RKO (cell line): ENCODE results near the gene ADAMTS10.
"Not testable (repeated sequence)": the region's sequence is repeated elsewhere in the genome, so short reads cannot be mapped to it uniquely, and the experiment has no call there.

Experiments
- DNase-seq: peaks from one replicate; pipeline ENCODE4 v3.0.0-alpha.2; 2016; ENCODE audit warnings: low spot score

Gene ADAMTS10

DNA sequence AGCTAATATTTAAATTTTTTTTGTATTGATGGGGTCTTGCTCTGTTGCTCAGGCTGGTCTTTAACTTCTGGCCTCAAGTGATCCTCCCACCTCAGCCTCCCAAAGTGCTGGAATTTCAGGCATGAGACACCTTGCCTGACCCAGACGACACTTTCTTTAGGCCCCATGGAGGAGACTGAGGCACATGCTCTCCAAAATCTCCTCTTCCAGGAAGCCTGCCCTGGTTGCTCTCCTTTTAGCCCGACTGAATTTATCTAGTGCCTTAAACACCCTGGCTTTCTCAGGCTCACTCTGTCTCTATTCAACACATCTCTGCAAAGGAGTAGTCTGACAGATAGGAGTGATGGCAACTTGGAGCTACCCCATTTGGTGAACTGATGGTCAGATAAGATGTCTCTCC lies 52.2 kb downstream of the ADAMTS10 start:
- DNase-seq, result no peak

DNA sequence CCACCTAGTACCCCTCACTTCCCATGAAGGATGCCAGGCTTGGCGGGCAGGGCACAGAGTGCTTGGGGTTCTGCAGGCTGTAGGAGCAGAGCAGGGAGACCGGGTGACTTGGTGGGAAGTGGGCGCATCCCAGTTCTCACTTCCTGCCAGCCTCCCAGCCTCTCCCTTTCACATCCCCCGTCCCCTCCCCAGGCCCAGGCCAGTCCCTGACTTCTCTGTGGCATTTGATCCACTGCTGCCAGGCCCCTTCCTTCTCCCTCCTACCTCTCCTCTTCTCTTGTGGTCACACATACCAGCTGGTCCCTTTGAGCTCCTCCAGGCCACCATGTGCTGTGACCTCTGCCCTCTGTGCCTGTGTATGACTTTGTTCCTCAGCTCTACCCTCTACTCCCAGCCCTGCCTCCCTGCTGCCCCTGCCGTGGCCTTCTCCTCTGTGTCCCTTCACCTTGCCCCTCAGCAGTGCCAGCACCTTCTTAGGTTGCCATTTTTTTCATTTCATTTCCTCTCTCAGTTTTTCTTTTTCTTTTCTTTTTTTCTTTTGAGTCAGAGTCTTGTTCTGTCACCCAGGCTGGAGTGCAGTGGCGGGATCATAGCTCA lies 52.8 kb downstream of the ADAMTS10 start:
- DNase-seq, result no peak

DNA sequence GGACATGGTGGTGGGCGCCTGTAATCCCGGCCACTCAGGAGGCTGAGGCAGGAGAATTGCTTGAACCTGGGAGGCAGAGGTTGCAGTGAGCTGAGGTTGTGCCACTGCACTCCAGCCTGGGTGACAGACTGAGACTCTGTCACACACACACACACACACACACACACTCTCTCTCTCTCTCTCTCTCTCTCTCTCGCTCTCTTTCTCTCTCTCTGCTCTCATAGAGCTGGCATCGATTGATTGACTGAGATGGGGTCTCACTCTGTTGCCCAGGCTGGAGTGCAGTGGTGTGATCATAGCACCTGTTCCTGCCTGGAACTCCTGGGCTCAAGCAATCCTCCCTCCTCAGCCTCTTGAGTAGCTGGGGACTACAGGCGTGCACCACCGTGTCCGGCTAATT lies 56.8 kb downstream of the ADAMTS10 start:
- not testable (repeated sequence) for DNase-seq

DNA sequence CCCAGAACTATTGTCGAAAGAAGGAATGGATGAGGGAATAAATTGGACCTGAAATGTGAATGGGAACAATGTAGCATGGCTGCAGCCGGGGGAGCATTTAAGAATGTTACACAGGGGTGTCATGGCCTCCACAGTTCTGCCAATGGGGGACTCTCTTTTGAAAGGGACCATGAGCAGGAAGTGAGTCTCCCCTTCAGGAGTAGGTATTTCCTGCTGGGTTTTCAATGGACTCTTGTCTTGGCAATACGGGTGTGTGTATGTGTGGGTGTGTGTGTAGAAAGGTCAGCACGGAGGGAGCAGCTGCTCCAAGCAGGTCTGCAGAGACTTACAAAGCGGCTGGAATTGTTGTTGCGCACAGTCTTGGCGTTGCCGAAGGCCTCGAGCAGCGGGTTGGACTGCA lies 57.7 kb downstream of the ADAMTS10 start:
- peak; percentile 67 for DNase-seq

DNA sequence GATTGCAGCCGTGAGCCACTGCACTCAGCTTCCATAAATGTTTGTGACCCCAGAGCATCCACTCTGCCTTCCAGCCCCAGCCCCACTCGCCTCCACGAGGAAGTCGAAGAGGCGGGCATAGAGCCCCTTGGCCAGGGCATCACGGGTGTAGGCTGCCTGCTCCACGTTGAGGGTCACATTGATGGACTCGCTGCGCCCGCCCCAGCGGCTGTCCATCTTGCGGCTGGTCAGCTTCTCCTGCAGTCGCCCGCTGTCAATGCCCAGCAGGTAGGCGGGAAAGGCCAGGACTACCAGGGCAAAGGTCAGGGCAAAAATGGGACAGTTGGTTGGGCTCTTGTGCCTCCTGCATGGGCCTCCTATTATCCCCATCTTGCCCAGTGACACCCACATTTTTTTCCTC lies 60.4 kb downstream of the ADAMTS10 start:
- DNase-seq, result no peak

DNA sequence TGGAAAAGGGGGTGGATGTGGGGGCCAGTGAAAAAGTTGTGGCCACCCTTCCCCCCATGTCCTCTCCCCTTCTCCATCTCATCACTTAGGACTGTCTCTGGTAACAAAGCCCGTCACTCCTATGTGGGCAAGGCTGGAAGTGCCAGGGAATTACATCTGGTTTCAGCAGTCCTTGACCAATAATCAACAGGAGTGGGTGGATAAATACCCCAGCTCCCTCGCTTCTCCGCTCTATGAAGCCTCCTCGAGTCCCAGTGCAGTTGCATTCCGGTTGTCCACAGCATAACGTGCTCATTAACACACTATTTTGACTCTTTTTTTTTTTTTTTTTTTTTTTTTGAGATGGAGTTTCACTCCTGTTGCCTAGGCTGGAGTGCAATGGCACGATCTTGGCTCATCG lies 64.8 kb downstream of the ADAMTS10 start:
- DNase-seq, result no peak

DNA sequence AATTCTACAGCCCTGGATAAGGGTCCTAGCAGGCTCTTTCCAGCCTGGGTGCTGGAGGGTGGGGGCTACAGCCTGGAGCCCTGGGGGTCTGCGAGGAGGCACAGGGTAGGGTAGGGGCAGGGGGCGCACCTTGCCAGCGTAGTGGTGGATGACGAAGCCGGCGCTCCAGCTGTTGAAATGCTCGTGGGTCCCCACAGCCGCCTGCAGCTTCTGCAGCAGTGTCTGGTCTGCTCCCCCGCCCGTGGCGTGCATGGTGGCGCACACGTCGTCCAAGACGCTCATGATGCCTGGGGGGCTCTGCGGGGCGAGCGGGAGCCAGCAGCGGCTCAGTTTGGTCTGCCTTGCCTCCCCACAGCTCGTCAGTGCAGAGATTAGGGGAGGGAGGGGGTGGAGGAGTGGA lies 66.3 kb downstream of the ADAMTS10 start:
- DNase-seq, result no peak

DNA sequence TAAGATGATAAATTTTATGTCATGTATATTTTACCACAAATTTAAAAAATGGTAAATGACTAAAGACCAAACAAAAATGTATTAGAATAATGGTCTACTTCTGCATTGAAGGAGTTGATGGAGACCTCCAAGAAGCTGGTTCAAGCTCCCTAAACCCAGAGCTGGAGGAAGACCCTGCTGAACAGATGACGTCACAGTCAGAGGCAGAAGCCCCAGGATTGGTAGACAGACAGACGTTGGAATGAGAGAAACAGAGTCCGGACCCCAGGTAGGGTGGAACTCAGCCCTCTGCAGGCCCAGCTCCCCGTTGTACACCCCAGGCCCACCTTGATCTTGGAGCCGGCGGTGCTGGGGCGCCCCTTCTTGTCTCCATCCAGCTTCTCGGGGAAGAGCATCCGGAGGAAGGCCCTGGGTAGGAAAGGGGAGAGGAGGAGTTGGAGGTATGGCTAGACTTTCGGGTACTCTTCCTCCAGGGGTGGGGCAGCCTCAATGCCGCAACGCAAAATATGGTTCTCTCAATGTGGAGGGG lies 70.8 kb downstream of the ADAMTS10 start:
- DNase-seq, result no peak

DNA sequence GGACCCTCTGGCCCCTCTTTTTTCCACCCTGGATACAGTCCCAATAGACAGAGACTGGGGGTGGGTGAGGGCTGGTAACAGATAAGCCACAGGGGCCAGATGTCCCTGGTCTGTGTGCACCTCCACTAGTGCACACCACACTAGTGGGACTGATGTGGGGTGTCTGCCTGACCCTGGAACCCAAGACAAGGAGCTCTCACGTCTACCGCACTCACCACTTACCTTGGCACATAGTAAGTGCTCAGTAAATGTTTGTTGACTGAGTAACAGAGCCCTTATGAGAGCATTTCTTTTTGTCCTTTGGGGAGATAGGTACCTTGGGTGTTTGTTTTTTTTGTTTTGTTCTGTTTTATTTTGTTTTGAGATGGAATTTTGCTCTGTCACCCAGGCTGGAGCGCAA lies 73.4 kb downstream of the ADAMTS10 start:
- DNase-seq, result no peak

DNA sequence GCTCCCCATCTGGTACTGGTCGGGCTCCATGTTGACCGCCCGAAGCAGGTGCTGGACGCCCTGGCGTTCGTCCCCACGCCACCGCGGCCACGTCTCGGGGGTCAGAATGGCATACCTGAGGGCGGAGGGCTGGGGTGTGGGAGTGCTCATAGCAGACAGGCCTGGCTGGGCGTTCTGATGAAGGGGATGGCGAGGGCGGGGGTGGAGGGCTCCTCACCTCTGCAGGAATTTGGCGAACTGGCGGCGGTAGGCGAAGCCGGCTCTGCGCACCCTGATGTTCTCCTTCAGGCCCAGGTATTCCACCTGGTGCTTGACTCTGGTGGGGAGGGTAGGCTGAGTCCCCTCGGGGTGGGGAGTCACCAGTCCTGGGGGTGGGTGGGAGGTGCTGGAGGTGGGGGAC lies 74.2 kb downstream of the ADAMTS10 start:
- DNase-seq, result no peak

DNA sequence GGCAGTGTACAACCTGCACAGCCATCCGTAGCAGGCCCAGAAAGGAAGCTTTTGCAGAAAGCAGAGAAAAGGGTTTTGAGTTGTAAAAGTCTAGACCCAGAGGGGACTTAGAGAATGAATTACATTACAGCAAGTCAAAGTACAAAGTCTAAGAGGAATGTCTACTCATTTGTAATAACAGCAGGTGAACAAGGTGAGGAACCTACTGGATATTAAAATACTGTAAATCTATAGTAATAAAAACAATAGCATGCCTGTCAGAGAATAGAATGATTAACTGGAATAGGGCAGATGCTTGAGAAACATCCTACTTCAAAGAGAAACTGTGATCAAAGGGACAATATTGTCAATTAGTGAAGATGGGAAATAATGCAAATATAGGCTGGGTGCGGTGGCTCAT lies 78.3 kb downstream of the ADAMTS10 start:
- DNase-seq, result no peak

DNA sequence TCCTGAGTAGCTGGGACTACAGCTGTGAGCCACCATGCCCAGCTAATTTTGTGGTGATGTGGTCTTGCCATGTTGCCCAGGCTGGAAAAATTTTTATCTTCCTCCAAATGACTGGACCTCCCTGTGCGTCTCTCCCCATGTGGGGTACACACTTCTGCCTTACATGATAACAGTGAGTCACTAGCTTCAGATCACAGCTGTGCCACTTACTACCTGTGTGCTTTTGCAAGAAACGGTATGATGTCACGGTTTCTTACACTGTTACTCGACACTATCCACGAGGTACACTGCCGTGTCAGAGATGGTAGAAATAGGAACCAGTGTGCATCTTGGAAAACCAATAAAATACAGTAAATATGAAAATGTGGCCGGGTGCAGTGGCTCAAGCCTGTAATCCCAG lies 79.0 kb downstream of the ADAMTS10 start:
- no peak for DNase-seq
